MM.1S (cell line): ENCODE results near the gene MTHFS.

Experiments
- DNase-seq: peaks from one replicate; pipeline ENCODE4 v3.0.0-alpha.2; 2015
- H2AFZ ChIP-seq: fragments of 300-600 bp; sonication (generic); 2 replicates; pipeline ENCODE4 v1.6.0; 2016; ENCODE audit warnings: antibody characterized with exemption, low read length
- H3F3A ChIP-seq: fragments of 300-600 bp; sonication (generic); 2 replicates; pipeline ENCODE4 v1.6.1; 2016; ENCODE audit warnings: mild to moderate bottlenecking, antibody characterized with exemption, low read length, moderate library complexity, mixed read lengths; ENCODE audit not compliant: insufficient read depth
- H3K27ac ChIP-seq: fragments of 300-600 bp; sonication (generic); 2 replicates; pipeline ENCODE4 v1.5.1; 2016; ENCODE audit warnings: mild to moderate bottlenecking, low read length
- H3K27me3 ChIP-seq: fragments of 300-600 bp; sonication (generic); replicated peaks from 2 replicates; pipeline ENCODE4 v1.6.0; 2016; ENCODE audit warnings: low read length; ENCODE audit not compliant: insufficient read depth
- H3K36me3 ChIP-seq: fragments of 300-600 bp; sonication (generic); replicated peaks from 2 replicates; pipeline ENCODE4 v1.6.1; 2016; ENCODE audit warnings: mild to moderate bottlenecking, low read length, mixed read lengths; ENCODE audit not compliant: insufficient read depth
- H3K4me1 ChIP-seq: fragments of 300-600 bp; sonication (generic); 2 replicates; pipeline ENCODE4 v1.6.1; 2016; ENCODE audit warnings: low read length, mixed read lengths
- H3K4me2 ChIP-seq: fragments of 300-600 bp; sonication (generic); 2 replicates; pipeline ENCODE4 v1.6.0; 2016; ENCODE audit warnings: low read depth, low read length
- H3K4me3 ChIP-seq: fragments of 300-600 bp; sonication (generic); 2 replicates; pipeline ENCODE4 v1.5.1; 2016; ENCODE audit warnings: low read length, mixed read lengths
- H3K79me2 ChIP-seq: fragments of 300-600 bp; sonication (generic); 2 replicates; pipeline ENCODE4 v1.6.1; 2016; ENCODE audit warnings: mixed run types, low read length, mixed read lengths
- H3K9ac ChIP-seq: fragments of 300-600 bp; sonication (generic); 2 replicates; pipeline ENCODE4 v1.6.1; 2016; ENCODE audit warnings: low read length, mixed read lengths
- H3K9me2 ChIP-seq: fragments of 300-600 bp; sonication (generic); replicated peaks from 2 replicates; pipeline ENCODE4 v1.6.1; 2016; ENCODE audit warnings: mild to moderate bottlenecking, low read length, mixed read lengths; ENCODE audit not compliant: insufficient read depth
- H3K9me3 ChIP-seq: fragments of 300-600 bp; sonication (generic); replicated peaks from 2 replicates; pipeline ENCODE4 v1.6.1; 2016; ENCODE audit warnings: mild to moderate bottlenecking, low read length, mixed read lengths; ENCODE audit not compliant: insufficient read depth
- H4K20me1 ChIP-seq: fragments of 300-600 bp; sonication (generic); 2 replicates; pipeline ENCODE4 v1.6.1; 2016; ENCODE audit warnings: mild to moderate bottlenecking, low read length, moderate library complexity, mixed read lengths; ENCODE audit not compliant: insufficient read depth
- EZH2 ChIP-seq: fragments of 300-600 bp; sonication (generic); optimal IDR thresholded peaks from 2 replicates; pipeline ENCODE3; 2017; ENCODE audit warnings: low read depth, mild to moderate bottlenecking, antibody characterized with exemption, low read length, mixed read lengths
- EZH2phosphoT487 ChIP-seq: fragments of 300-600 bp; sonication (generic); IDR thresholded peaks from 2 replicates; pipeline ENCODE4 v1.6.1; 2018; ENCODE audit warnings: antibody characterized with exemption, low read length
- TF ChIP-seq, protein P1 (sequence below): fragments of 300-600 bp; sonication (generic); IDR thresholded peaks from 2 replicates; pipeline ENCODE4 v1.5.1; 2016; ENCODE audit warnings: antibody characterized with exemption, low read length, mixed read lengths

MTHFS gene

DNA sequence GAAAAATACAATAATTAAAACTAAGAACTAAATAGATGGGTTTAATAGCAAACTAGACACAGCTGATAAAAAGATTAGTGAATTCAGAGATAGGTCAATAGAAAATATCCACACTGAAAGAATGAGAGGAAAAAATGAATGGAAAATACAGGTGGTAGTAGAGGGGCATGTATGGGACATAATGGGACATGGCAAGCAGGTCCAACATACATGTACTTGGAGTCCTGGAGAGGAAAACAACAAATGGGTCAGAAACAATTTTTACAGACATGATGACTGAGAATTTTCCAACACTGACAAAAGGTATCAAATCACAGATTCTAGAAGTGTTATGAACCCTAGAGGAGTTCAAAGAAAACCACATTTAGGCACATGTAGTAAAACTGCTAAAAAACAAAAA is 68.4 kb downstream of the MTHFS start:
- Histone ChIP-seq H3K9me3 (no peaks in the 10 kb centered on the region), H3K36me3 (no peaks in the 10 kb centered on the region), H4K20me1 (no peaks in the 10 kb centered on the region), H3K4me1 (no peaks in the 10 kb centered on the region), H3K79me2 (no peaks in the 10 kb centered on the region), H2AFZ (no peak overlapping the region), H3K27me3 (no peaks in the 10 kb centered on the region), H3K4me3 (no peak overlapping the region), H3F3A (no peaks in the 10 kb centered on the region), H3K9me2 (no peaks in the 10 kb centered on the region), H3K9ac (no peak overlapping the region), H3K4me2 (no peak overlapping the region), H3K27ac (no peak overlapping the region)
- no peak for DNase-seq
- TF ChIP-seq, protein P1, sequence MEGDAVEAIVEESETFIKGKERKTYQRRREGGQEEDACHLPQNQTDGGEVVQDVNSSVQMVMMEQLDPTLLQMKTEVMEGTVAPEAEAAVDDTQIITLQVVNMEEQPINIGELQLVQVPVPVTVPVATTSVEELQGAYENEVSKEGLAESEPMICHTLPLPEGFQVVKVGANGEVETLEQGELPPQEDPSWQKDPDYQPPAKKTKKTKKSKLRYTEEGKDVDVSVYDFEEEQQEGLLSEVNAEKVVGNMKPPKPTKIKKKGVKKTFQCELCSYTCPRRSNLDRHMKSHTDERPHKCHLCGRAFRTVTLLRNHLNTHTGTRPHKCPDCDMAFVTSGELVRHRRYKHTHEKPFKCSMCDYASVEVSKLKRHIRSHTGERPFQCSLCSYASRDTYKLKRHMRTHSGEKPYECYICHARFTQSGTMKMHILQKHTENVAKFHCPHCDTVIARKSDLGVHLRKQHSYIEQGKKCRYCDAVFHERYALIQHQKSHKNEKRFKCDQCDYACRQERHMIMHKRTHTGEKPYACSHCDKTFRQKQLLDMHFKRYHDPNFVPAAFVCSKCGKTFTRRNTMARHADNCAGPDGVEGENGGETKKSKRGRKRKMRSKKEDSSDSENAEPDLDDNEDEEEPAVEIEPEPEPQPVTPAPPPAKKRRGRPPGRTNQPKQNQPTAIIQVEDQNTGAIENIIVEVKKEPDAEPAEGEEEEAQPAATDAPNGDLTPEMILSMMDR, result no peak
- TF ChIP-seq EZH2phosphoT487, result no peak
- no peak for TF ChIP-seq EZH2

DNA sequence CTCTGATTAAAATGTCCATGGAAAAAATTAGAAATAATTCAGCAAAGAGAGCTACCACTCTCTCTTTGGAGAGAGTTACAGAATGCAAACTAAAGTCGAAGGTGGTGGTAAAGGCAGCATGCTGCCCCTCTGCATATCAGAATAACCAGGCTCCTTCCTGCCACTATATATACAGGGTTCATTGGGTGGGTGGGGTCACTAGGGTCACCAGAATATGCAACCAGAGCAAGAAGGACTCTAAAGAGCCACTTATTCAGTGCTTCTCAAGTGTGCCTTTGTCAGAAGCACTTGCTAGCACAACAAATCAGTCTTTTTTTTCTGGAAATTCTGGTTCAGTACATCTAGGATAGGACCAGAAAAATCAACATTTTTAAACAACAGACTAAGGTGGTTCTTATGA is 70.0 kb downstream of the MTHFS start:
- Histone ChIP-seq H3K27me3 (no peaks in the 10 kb centered on the region), H3K9me3 (no peaks in the 10 kb centered on the region), H3K9ac (no peak overlapping the region), H4K20me1 (no peaks in the 10 kb centered on the region), H3K9me2 (no peaks in the 10 kb centered on the region), H3K27ac (no peak overlapping the region), H3K4me2 (no peak overlapping the region), H3K4me1 (no peaks in the 10 kb centered on the region), H3K36me3 (no peaks in the 10 kb centered on the region), H3K4me3 (no peak overlapping the region), H2AFZ (no peak overlapping the region), H3F3A (no peaks in the 10 kb centered on the region), H3K79me2 (no peaks in the 10 kb centered on the region)
- no peak for TF ChIP-seq EZH2
- no peak for DNase-seq

- Histone ChIP-seq H3K4me3 (no peak overlapping the region), H3K79me2 (no peaks in the 10 kb centered on the region), H3K27ac (no peak overlapping the region), H3K9me3 (no peaks in the 10 kb centered on the region), H3K9me2 (no peaks in the 10 kb centered on the region), H3K9ac (no peak overlapping the region), H2AFZ (no peak overlapping the region), H3K4me2 (no peak overlapping the region), H4K20me1 (no peaks in the 10 kb centered on the region), H3F3A (no peaks in the 10 kb centered on the region), H3K4me1 (no peaks in the 10 kb centered on the region), H3K27me3 (no peaks in the 10 kb centered on the region), H3K36me3 (no peaks in the 10 kb centered on the region)
- DNase-seq, result no peak
- TF ChIP-seq, protein P1, result no peak
- TF ChIP-seq EZH2 (no peak), EZH2phosphoT487 (no peak)
These were observed 72.6 kb downstream of the MTHFS start for GRCh38 chr15:79824136-79824701.

DNA sequence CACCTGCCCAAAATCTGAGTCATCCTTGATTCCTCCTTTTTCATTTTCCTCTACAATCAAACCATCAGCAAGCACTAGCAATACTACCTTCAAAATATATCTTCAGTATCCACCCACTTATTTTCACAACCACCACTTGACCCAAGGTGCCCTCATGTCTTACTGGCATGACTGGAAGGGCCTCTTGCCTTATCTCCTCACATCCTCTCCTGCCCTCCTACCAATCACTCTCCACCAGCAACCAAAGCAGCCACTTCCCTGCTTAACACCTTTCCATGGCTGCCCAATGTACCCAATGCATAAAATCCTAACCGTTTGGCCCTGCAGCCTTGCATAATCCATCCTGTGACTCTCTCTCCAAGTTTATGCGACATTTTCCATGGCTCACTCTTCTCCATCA is 76.0 kb downstream of the MTHFS start:
- no peak overlapping the region for H2AFZ ChIP-seq
- TF ChIP-seq, protein P1, result no peak
- TF ChIP-seq EZH2 (no peak), EZH2phosphoT487 (no peak)
- H3K79me2 ChIP-seq, result no peaks in the 10 kb centered on the region

More for the DNA sequence above, 76.0 kb downstream of the MTHFS start:
- Histone ChIP-seq H4K20me1 (no peaks in the 10 kb centered on the region), H3K4me2 (no peak overlapping the region), H3K9me3 (no peaks in the 10 kb centered on the region), H3K9ac (no peak overlapping the region), H3K27ac (no peak overlapping the region), H3K4me1 (no peaks in the 10 kb centered on the region), H3K9me2 (no peaks in the 10 kb centered on the region), H3K36me3 (no peaks in the 10 kb centered on the region), H3F3A (no peaks in the 10 kb centered on the region), H3K27me3 (no peaks in the 10 kb centered on the region), H3K4me3 (no peak overlapping the region)
- DNase-seq, result no peak
